ENCODE data around the gene EIF6. TPM values are rescaled to one million over a fixed set of nuclear protein-coding genes. Genes with fewer than 3 reads are reported as not detected.

EIF6 gene
- total and polyA plus RNA-seq, 9 of the 15 experiments (the other 6 are each of a cell fraction or from before 2014, with no cell fraction given) = 165 to 832 (median 229) TPM

DNA sequence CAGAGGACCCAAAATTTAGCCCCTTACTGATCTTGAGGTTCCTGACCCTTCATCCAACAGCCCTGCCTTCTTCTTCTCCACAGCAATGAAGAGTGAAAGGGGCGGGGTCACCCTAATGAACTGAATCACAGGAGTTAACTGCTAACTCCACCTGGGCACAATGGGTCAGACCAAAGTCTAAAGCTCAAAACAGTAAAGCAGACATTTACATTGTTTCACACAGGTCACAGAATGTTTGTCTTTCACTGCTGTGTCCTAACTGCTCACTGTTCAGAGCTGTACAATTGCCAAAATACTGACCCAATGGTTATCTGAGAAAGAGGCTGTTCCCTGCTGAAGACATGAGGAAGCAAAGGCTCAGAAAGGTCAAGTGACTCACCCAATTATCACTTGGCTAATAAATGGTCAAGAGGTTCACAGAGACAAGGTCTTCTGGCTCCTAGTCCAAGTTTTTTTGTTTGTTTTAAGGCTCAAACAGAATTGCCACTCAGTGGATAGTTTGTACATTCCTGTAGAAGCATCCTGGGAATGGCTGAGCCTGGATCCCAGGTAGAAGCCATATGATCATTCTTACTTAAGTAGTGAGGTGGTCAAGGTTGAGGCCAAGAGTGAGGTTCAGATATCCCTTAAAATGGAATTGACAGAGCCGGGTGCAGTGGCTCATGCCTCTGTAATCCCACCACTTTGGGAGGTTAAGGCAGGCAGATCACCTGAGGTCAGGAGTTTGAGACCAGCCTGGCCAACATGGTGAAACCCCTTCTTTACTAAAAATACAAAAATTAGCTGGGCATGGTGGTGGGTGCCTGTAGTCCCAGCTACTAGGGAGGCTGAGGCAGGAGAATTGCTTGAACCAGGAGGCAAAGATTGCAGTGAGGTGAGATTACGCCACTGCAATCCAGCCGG, 42.8 kb upstream of the EIF6 start (continued):
- TF ChIP-seq, protein P1, sequence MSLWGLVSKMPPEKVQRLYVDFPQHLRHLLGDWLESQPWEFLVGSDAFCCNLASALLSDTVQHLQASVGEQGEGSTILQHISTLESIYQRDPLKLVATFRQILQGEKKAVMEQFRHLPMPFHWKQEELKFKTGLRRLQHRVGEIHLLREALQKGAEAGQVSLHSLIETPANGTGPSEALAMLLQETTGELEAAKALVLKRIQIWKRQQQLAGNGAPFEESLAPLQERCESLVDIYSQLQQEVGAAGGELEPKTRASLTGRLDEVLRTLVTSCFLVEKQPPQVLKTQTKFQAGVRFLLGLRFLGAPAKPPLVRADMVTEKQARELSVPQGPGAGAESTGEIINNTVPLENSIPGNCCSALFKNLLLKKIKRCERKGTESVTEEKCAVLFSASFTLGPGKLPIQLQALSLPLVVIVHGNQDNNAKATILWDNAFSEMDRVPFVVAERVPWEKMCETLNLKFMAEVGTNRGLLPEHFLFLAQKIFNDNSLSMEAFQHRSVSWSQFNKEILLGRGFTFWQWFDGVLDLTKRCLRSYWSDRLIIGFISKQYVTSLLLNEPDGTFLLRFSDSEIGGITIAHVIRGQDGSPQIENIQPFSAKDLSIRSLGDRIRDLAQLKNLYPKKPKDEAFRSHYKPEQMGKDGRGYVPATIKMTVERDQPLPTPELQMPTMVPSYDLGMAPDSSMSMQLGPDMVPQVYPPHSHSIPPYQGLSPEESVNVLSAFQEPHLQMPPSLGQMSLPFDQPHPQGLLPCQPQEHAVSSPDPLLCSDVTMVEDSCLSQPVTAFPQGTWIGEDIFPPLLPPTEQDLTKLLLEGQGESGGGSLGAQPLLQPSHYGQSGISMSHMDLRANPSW (CRISPR knock-in tag; IDR thresholded peaks at IDR 0.05) = no peak
- TF ChIP-seq NR3C1 (CRISPR knock-in tag; IDR thresholded peaks at IDR 0.05) (no peak), ZNF589 (CRISPR knock-in tag; IDR thresholded peaks at IDR 0.05; ENCODE audit: low read depth) (no peak), ZBTB8A (IDR thresholded peaks at IDR 0.05; ENCODE audit: partially characterized antibody) (no peak), SRSF9 (IDR thresholded peaks at IDR 0.05; ENCODE audit: borderline replicate concordance, low read depth, low read length) (no peak), ZNF584 (CRISPR knock-in tag; IDR thresholded peaks at IDR 0.05; ENCODE audit: low read depth) (0 out of 2 replicates have a peak, but pooled peaks have one; percentile 20), KLF13 (tag; IDR thresholded peaks at IDR 0.05; ENCODE audit: borderline replicate concordance, low read depth) (no peak), NCOA6 (IDR thresholded peaks at IDR 0.05) (no peak), MXI1 (IDR thresholded peaks at IDR 0.05; ENCODE audit: low read depth, low read length) (no peak), ZNF175 (CRISPR knock-in tag; IDR thresholded peaks at IDR 0.05; ENCODE audit: low read depth) (no peak), DPF2 (IDR thresholded peaks at IDR 0.05) (peak; percentile 80), TCF3 (CRISPR knock-in tag; IDR thresholded peaks at IDR 0.05) (peak; percentile 52)
- TF ChIP-seq, protein P2, sequence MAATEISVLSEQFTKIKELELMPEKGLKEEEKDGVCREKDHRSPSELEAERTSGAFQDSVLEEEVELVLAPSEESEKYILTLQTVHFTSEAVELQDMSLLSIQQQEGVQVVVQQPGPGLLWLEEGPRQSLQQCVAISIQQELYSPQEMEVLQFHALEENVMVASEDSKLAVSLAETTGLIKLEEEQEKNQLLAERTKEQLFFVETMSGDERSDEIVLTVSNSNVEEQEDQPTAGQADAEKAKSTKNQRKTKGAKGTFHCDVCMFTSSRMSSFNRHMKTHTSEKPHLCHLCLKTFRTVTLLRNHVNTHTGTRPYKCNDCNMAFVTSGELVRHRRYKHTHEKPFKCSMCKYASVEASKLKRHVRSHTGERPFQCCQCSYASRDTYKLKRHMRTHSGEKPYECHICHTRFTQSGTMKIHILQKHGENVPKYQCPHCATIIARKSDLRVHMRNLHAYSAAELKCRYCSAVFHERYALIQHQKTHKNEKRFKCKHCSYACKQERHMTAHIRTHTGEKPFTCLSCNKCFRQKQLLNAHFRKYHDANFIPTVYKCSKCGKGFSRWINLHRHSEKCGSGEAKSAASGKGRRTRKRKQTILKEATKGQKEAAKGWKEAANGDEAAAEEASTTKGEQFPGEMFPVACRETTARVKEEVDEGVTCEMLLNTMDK (IDR thresholded peaks at IDR 0.05; ENCODE audit: borderline replicate concordance, insufficient read depth, low read depth, low read length, poor library complexity, severe bottlenecking) = no peak
- TF ChIP-seq, protein P3, sequence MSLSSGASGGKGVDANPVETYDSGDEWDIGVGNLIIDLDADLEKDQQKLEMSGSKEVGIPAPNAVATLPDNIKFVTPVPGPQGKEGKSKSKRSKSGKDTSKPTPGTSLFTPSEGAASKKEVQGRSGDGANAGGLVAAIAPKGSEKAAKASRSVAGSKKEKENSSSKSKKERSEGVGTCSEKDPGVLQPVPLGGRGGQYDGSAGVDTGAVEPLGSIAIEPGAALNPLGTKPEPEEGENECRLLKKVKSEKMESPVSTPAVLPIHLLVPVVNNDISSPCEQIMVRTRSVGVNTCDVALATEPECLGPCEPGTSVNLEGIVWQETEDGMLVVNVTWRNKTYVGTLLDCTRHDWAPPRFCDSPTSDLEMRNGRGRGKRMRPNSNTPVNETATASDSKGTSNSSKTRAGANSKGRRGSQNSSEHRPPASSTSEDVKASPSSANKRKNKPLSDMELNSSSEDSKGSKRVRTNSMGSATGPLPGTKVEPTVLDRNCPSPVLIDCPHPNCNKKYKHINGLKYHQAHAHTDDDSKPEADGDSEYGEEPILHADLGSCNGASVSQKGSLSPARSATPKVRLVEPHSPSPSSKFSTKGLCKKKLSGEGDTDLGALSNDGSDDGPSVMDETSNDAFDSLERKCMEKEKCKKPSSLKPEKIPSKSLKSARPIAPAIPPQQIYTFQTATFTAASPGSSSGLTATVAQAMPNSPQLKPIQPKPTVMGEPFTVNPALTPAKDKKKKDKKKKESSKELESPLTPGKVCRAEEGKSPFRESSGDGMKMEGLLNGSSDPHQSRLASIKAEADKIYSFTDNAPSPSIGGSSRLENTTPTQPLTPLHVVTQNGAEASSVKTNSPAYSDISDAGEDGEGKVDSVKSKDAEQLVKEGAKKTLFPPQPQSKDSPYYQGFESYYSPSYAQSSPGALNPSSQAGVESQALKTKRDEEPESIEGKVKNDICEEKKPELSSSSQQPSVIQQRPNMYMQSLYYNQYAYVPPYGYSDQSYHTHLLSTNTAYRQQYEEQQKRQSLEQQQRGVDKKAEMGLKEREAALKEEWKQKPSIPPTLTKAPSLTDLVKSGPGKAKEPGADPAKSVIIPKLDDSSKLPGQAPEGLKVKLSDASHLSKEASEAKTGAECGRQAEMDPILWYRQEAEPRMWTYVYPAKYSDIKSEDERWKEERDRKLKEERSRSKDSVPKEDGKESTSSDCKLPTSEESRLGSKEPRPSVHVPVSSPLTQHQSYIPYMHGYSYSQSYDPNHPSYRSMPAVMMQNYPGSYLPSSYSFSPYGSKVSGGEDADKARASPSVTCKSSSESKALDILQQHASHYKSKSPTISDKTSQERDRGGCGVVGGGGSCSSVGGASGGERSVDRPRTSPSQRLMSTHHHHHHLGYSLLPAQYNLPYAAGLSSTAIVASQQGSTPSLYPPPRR (CRISPR knock-in tag; IDR thresholded peaks at IDR 0.05; ENCODE audit: borderline replicate concordance) = no peak
- TF ChIP-seq, protein P4, sequence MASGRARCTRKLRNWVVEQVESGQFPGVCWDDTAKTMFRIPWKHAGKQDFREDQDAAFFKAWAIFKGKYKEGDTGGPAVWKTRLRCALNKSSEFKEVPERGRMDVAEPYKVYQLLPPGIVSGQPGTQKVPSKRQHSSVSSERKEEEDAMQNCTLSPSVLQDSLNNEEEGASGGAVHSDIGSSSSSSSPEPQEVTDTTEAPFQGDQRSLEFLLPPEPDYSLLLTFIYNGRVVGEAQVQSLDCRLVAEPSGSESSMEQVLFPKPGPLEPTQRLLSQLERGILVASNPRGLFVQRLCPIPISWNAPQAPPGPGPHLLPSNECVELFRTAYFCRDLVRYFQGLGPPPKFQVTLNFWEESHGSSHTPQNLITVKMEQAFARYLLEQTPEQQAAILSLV (tag; IDR thresholded peaks at IDR 0.05) = no peak

Data from K562 (cell line).